ENCODE measurements around the gene CELF1.
A peak's percentile ranks its signal among the peaks of the same experiment; 100 is the strongest.
"Not testable (repeated sequence)": the region's sequence is repeated elsewhere in the genome, so short reads cannot be mapped to it uniquely, and the experiment has no call there.

The CELF1 gene

DNA sequence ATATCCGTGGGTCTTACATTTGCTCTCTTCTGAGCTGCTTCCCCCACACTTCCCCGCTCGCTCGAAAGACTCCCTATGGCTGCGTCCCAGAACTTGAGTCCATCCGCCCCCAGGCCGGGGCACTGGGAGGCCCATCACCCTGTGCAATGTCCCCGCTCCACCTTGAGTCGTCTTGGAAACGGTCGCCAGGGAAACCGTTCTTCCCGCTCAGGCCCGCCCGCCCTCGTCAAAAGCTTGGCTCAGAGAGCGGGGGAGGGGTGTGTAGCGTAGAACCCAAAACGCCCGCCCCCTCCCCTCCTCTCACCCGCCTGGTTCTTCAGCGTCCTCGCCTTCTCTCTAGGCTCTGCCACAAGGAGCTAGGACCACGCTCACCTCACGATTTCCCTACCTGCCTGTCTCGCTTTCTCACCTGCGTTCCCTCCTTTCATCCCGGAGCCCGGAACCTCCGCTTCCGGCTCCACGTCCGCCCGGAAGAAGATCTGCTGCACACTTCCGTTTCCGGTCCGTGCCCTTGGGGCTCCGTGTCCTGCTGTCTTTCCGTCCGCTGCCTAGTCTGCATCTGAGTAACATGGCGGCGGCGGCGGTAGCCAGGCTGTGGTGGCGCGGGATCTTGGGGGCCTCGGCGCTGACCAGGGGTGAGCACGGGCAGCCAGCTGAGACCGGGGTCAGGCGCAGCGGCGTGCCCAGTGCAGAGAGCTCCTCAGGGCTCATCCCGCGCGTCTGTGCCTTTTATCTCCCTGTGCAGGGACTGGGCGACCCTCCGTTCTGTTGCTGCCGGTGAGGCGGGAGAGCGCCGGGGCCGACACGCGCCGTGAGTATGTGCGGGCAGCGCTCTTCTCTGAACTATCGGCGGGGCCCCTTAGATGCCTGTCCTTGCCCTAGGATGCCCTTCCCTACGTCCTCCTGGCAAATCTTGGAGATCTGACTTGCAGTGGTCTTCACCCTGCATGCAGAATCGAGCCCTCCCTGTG lies 25.9 kb upstream of the CELF1 start, which contains the start of the genes KBTBD4 and NDUFS3:
TSS of gene KBTBD4 (minus strand) at position 447 of the 971 bp plus-strand sequence. CDS start at position 428, 19 bp downstream.
TSS of gene NDUFS3 (plus strand) at position 551 of the 971 bp plus-strand sequence. CDS start at position 569, 18 bp downstream.
- peak; percentile 87 for DNase-seq (ENCODE audit: low read depth)
- H3K4me3 ChIP-seq (ENCODE audit: low read depth, low read length) = peak within 1 kb of the TSS; percentile 77

DNA sequence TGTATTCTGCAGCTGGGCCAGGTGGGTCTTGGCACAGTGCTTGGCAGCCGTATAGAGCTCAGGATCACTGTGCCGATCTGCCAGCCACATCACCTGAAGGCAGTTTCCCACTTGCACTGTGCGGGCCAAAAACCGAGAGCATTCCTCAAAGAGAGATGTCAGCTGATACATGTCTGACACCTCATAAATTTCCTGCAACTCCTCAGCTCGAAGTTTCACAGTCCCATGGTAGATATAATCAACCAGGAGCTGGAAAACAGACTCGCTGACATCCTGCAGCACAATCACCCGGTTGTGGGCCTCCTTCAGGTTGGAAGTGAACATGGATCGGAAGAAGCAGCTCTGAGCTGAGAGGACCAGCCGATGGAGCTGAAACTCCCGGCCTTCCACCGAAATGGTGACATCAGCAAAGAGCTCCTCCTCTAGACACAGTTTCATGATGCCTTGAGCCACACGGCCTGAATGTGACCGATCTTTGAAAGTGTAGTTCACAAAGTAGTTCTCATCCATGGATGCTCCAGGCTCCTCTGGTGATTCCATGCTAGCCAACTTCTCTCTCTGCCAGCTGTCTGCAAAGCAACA lies 24.6 kb upstream of the CELF1 start:
- peak overlapping the region; percentile 77 for H3K4me3 ChIP-seq (ENCODE audit: low read depth, low read length)
- no peak for DNase-seq (ENCODE audit: low read depth)

GRCh38 chr11:47573321-47573720 lies 20.4 kb upstream of the CELF1 start:
- DNase-seq (ENCODE audit: low read depth) = no peak

DNA sequence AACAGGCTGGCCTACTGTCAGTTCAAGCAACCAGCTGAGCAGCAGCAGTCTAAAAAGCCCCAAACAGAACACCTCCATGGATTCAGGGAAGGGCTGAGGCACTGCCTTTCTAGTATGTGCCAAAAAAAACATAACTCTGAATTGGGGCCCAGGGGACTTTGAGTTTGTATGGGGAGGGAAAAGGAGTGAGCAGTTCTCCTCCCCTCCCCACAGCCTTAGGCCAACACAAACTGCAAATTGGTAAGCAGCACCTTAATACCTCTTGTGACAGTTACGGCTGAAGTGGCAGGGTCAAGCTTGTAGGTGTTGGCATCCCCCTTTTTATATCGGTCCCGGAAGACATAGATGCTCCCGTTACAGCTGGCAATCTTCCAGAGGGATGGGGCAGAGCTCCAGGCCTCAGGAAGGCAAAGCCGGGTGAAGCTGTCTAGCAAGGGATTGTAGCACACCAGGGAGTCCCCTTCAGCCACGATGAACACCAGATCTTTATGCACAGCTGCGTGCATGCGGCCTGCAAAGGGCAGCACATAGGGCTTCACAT lies 19.9 kb upstream of the CELF1 start:
- H3K4me3 ChIP-seq (ENCODE audit: low read depth, low read length) = no peak overlapping the region
- DNase-seq (ENCODE audit: low read depth) = no peak

More at GRCh38 chr11:47573321-47573720, 20.4 kb upstream of the CELF1 start:
- H3K4me3 ChIP-seq (ENCODE audit: low read depth, low read length) = no peak overlapping the region

- no peak overlapping the region for H3K4me3 ChIP-seq (ENCODE audit: low read depth, low read length)
- no peak for DNase-seq (ENCODE audit: low read depth)
Measured at GRCh38 chr11:47571895-47572294, 19.0 kb upstream of the CELF1 start.

DNA sequence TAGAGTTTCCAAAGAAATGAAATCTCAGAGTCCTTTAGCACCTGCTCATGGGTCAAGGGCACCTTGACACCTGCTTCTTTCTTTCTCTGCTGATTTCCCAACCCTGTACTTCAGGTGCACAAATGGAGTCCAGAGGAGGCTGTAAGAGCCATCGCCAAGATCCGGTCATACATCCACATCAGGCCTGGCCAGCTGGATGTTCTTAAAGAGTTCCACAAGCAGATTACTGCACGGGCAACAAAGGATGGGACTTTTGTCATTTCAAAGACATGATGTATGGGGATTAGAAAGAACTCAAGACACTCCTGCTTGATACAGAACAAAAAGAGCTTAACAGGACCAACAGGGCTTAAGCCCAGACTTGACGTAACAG lies 18.4 kb upstream of the CELF1 start:
- H3K4me3 ChIP-seq (ENCODE audit: low read depth, low read length) = no peak overlapping the region
- DNase-seq (ENCODE audit: low read depth) = no peak

DNA sequence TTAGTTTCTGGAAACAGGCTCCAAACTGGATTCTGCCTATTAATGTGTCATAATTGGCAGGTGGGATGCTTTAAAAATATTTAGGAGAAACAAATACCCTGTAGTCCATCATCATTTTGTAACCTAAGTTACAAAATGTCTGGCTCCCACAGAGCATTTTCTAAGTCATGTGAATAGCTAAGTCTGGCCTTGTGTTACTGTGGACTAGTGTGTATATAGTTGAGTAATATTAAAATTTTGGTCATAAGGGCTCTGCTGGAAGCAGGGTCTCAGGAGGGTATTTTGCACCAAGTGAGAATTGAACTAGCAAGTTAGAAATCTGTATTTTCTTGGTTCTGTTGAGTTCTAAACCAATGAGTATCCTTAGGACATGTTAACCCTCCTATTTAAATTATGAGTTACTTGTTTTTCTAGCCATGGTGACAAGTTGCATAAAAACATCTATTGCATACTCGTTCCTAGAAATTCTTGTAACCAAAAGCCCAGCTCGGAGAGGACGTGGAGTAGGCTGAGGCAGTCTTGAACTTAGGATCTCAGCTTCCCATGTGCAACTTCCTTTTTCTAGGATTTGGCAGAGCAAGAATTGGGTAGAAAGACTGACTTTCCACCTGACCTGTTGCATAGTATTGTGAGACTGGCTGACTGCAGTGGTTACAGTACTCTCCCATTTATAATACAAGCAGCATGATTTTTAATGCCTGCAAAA lies 17.9 kb upstream of the CELF1 start:
- DNase-seq (ENCODE audit: low read depth) = no peak
- no peak overlapping the region for H3K4me3 ChIP-seq (ENCODE audit: low read depth, low read length)

DNA sequence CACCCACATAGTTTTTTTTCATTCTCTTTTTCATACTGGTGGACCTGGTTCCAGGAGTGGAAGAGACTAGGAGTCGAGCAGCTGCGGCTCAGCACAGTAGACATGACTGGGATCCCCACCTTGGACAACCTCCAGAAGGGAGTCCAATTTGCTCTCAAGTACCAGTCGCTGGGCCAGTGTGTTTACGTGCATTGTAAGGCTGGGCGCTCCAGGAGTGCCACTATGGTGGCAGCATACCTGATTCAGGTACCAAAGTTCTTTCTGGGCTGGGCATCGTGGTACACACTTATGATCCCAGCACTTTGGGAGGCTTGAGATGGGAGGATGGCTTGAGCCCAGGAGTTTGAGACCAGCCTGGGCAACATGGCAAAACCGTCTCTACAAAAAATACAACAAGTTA lies 16.7 kb upstream of the CELF1 start:
- DNase-seq (ENCODE audit: low read depth) = no peak
- H3K4me3 ChIP-seq (ENCODE audit: low read depth, low read length) = no peak overlapping the region

DNA sequence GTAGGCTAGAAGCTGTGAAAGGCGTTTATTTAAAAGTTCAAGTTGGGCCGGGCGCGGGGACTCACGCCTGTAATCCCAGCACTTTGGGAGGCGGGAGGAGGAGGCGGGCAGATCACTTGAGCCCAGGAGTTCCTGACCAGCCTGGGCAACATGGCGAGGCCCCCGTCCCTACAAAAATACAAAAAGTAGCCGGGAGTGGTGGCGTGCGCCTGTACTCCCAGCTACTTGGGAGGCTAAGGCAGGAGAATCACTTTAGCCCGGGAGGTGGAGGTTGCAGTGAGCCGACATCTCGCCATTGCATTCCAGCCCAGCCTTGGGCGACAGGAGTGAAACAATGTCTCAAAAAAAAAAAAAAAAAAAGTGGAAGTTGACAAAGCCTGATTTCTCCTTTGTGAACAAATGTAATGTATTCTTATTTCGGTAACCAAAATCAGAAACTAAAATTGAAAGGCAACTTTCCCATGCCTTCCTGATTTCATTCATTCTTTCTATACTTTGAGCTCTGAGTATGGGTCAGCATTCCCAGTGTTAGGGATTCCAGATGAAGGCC lies 13.3 kb upstream of the CELF1 start:
- no peak for DNase-seq (ENCODE audit: low read depth)
- peak overlapping the region; percentile 76 for H3K4me3 ChIP-seq (ENCODE audit: low read depth, low read length)

DNA sequence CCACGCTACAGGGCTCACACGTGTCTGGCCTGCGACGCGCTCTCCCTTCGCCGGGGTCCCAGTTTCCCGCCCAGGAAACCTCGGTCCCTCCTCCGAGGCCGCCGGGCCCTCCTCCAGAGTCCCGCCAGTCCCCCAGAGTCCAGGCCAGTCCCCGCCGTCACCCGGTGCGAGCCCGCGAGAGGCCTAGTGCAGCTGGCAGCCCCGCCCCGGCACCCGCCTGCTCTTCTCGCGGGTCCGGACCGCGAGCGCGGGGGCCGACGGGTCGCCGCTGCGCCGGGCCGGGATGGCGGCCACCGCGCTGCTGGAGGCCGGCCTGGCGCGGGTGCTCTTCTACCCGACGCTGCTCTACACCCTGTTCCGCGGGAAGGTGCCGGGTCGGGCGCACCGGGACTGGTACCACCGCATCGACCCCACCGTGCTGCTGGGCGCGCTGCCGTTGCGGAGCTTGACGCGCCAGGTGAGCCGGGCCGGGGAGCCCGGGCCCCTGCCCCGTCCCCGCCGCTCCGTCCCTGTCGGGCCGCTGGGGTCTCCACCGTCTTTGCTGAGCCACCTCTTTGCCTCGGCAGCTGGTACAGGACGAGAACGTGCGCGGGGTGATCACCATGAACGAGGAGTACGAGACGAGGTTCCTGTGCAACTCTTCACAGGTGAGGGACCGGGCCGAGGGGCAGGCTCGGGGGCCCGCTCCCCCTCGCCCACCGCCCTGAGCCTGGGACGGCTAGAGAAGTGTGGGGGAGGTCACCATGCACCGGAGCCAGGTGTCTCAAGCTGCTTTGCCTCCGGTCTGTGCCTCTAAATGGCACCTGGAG lies 12.6 kb upstream of the CELF1 start, which contains the start of gene PTPMT1:
TSS of gene PTPMT1 (plus strand) at position 260 of the 809 bp plus-strand sequence. CDS start at position 284, 24 bp downstream.
- peak; percentile 29 for DNase-seq (ENCODE audit: low read depth)
- H3K4me3 ChIP-seq (ENCODE audit: low read depth, low read length) = peak within 1 kb of the TSS; percentile 76

DNA sequence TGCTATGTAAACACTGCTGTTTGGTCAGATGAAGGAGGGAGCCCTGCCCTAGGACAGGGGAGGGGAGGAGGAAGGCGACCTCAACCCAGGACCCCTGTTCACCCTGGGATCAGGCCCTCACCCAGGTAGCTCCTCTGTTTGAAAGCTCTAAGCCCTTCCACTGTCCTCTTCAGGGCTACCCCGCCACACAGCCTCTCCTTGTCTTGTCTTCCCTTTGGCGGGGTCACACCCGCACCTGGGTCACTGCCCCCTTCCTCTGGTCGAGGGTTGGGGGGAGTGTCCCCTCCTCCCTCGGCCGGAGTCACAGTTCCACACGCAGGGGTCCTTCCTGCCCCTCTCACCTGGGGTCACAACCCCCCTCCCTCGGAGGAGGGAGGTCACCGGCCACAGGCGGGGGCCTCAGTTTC lies 12.0 kb upstream of the CELF1 start:
- no peak for DNase-seq (ENCODE audit: low read depth)
- peak overlapping the region; percentile 76 for H3K4me3 ChIP-seq (ENCODE audit: low read depth, low read length)

GRCh38 chr11:47564366-47564765 lies 11.4 kb upstream of the CELF1 start:
- not testable (repeated sequence) for DNase-seq (ENCODE audit: low read depth); H3K4me3 ChIP-seq (ENCODE audit: low read depth, low read length)

DNA sequence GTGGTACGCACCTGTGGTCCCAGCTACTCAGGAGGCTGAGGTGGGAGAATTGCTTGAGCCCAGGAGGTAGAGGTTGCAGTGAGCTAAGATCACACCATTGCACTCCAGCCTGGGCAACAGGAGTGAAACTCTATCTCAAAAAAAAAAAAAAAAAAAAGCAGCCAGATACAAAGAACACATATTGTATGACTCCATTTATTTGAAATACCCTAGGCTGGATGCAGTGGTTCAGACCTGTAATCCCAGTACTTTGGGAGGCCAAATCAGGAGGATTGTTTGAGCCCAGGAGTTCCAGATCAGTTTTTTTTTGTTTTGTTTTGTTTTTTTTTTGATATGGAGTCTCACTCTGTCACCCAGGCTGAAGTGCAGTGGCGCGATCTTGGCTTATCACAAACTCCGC lies 9.5 kb upstream of the CELF1 start:
- not testable (repeated sequence) for DNase-seq (ENCODE audit: low read depth); H3K4me3 ChIP-seq (ENCODE audit: low read depth, low read length)

- no peak overlapping the region for H3K4me3 ChIP-seq (ENCODE audit: low read depth, low read length)
- DNase-seq (ENCODE audit: low read depth) = no peak
Measured at GRCh38 chr11:47560426-47560825, 7.5 kb upstream of the CELF1 start.

GRCh38 chr11:47558695-47559094 lies 5.8 kb upstream of the CELF1 start:
- no peak for DNase-seq (ENCODE audit: low read depth)
- no peak overlapping the region for H3K4me3 ChIP-seq (ENCODE audit: low read depth, low read length)

GRCh38 chr11:47557004-47557403 lies 4.1 kb upstream of the CELF1 start:
- not testable (repeated sequence) for DNase-seq (ENCODE audit: low read depth); H3K4me3 ChIP-seq (ENCODE audit: low read depth, low read length)

DNA sequence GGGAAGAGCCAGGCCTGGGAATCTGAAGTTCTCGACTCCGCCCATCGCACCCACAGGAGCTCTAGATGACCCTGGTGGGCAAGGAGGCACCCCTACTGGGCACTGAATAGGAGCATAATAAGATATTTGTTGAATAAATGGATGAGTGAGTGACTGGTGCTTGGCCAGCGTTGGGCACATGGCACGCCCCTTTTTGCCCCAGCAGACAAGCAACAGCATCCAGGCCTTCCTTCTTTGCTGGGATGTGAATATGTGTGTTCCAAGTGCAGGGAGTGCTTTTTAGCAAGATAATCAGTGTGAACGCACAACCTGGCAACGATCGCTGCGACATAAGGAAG lies 443 bp upstream of the CELF1 start:
- peak overlapping the region; percentile 99 for H3K4me3 ChIP-seq (ENCODE audit: low read depth, low read length)
- no peak for DNase-seq (ENCODE audit: low read depth)

DNA sequence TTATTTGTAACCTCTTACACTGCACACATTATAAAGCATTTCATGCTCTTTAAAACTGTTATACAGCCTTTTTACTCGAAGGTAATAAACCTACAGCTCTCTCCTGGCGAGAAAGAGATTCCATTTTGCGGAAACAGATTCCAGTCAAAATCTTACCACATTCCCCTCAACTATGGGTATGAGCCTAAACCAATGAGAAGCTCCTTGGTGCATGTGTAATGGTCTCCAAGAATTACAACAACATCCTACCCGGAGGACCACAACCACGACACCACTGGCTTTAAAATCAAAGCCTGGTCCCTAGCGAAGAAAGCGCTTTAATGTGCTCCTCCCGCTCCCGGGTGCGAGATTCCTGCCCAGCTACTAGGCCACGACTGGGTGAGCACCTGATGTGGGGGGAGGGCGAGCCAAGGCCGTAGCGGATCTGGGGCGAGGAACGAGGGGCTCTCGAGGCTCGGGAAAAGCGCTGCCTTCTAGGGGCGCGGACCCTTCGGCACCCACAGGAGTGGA lies 821 bp downstream of the CELF1 start:
- no peak for DNase-seq (ENCODE audit: low read depth)
- peak overlapping the region; percentile 99 for H3K4me3 ChIP-seq (ENCODE audit: low read depth, low read length)

All from skeletal muscle cell (primary cell).